HK-2 (cell line): ENCODE results near the gene YDJC.

Source experiments
- DNase-seq: peaks from one replicate; pipeline ENCODE4 v3.0.0-alpha.2; 2018; ENCODE audit not compliant: unreplicated experiment

YDJC gene

GRCh38 chr22:21579474-21579851 lies 50.4 kb downstream of the YDJC start:
- DNase-seq, result no peak
